ENCODE results near the gene ASCL4.
"Not testable (repeated sequence)": the region's sequence is repeated elsewhere in the genome, so short reads cannot be mapped to it uniquely, and the experiment has no call there.

ASCL4 gene, protein sequence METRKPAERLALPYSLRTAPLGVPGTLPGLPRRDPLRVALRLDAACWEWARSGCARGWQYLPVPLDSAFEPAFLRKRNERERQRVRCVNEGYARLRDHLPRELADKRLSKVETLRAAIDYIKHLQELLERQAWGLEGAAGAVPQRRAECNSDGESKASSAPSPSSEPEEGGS

DNA sequence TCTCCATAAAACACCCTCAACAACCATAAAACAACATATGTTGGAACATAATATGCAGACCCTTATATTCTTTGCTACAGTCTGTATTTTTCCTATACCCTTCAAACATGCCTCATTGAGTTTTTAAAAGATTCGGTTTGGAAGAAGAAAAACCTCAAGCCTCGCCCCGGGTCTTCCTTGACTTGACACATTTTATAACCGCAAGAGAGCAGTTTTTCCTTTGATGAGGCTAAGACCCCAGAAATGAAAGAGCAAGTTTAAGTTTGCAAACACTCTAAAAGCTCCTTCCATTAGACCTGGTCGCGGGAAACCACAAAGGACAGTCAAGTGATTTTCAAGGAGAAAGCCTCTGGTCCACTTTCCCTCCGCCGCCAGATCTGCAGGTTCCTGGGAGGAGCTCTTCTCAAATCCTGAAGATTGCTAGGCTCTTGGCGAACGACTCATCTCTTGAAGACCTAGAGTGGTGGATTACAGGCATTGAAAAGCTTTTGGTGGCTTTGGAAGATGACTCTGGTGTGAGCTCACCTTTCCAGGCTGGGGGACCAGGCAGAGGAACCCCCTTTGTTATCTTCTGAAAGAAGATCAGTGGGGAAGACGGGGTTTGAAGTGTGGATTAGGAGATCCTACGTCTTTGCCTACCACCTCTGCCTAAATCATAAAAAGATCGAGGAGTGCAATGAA lies at the start of gene ASCL4:
Gene ASCL4, plus strand, starts transcription at position 356 of the 681 bp plus-strand sequence. CDS start 515 bp downstream, outside the sequence.
- no peak for DNase-seq

DNA sequence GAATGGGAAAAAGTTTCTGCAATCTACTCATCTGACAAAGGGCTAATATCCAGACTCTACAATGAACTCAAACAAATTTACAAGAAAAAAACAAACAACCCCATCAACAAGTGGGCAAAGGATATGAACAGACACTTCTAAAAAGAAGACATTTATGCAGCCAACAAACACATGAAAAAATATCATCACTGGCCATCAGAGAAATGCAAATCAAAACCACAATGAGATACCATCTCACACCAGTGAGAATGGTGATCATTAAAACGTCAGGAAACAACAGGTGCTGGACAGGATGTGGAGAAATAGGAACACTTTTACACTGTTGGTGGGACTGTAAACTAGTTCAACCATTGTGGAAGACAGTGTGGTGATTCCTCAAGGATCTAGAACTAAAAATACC lies 47.2 kb upstream of the ASCL4 start:
- not testable (repeated sequence) for DNase-seq

DNA sequence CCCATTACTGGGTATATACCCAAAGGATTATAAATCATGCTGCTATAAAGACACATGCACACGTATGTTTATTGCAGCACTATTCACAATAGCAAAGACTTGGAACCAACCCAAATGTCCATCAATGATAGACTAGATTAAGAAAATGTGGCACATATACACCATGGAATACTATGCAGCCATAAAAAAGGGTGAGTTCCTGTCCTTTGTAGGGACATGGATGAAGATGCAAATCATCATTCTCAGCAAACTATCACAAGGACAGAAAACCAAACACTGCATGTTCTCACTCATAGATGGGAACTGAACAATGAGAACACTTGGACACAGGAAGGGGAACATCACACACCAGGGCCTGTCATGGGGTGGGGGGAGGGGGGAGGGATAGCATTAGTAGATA lies 46.8 kb upstream of the ASCL4 start:
- not testable (repeated sequence) for DNase-seq

DNA sequence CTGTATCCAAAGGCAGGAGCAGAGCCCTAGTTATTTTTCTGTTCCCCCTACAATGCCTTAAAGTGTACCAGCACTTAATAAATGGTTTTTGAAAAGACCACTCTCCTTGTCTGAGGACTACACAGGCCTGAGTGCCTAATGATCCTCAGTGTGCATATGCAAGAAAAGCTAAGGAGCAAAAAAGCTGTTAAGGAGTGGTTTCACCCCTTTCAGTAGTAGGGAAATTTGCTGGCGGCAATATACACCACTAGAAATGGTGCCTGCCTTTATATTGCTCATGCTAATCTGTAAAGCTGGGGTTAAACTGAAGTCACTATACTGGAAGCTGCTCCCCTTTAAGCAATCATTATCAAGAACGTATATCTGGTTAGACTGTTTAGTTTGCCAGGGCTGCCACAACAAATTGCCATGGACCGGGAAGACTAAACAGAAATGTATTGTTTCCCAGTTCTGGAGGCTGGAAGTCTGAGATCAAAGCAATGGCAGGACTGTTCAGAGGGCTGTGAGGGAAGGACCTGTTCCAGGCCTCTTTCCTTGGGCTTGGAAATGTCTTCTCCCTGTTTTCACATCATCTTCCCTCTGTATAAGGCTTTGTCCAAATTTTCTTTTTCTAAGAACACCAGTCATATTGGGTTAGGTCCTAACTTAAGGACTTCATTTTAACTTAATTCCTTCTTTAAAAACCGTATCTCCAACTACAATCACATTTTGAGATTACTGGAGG lies 43.7 kb upstream of the ASCL4 start:
- DNase-seq, result no peak

DNA sequence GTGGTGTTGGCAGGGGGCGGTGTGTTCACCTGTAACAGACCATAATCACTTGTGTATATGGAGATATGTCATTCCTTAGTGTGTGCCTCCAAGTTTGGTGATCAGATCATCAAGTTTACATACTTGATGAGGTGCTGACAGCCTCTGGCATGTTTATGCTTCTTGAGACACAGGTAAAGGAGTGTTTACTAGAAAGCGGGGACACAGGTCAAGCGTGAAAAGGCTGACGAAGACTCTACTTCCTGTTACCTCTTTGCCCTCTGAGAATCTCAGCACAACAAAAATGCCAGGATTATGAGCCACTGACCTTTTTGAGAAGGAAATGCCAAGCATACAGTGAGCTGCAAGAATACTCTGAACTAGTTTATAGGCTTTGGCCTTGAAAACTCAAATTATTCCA lies 43.1 kb upstream of the ASCL4 start:
- DNase-seq, result no peak

DNA sequence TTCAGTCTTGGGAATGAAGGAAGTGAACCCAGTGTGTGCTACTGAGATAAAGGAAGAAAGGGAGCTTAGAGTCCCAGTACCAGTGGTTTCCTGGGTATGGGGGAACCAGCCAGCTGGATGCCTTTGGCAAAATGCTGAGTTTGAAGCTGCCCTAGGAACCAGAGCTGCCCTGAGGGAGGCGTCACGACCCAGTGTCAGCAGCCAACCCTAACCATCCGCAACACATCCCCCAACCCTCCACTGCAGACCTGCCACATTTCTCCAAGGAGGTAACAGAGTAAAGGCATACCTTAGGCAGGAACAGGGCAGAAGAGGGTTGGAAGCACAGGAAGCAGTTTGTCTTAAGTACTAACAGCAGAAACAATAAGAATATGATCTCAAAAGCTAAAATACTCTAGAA lies 42.1 kb upstream of the ASCL4 start:
- DNase-seq, result no peak

DNA sequence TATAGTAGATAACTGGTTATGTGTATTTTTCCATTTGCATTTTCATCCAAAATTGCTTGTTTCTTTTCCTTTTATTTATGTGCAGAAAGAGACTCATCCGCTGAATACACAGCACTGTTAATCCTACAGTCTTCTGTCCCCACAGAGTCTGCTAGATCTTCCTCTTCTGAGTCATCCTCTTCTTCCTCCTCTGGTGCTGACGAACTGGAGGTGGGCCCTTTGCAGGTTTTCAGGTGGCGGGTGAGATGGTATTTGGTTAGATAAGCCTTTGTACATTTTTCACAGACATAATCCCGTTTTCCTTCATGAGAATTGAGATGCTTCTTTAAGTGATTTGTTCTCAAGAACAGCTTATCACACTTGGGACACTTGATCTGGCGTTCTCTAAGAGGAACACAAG lies 40.4 kb upstream of the ASCL4 start:
- DNase-seq, result peak in 7 of 56 donors; percentile 1 to 18 (median 5)

DNA sequence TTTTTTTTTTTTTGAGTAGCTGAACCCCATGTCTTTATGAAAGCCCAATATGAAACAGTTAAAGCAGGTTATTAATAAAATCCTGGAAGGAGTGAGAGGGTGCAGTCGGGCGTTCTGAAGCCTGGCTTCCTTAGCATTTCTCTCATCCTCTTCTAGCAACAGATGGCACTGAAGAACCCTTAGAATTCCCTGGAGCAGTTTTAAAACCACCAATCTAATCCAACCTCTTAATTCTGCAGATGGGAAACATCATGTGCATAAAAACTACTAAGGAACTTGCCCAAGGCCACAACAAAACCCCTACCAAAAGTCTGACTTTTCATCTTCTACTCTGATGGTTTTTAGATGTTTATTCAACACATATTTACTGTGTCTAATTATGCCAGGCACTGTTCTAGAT lies 38.7 kb upstream of the ASCL4 start:
- no peak for DNase-seq

DNA sequence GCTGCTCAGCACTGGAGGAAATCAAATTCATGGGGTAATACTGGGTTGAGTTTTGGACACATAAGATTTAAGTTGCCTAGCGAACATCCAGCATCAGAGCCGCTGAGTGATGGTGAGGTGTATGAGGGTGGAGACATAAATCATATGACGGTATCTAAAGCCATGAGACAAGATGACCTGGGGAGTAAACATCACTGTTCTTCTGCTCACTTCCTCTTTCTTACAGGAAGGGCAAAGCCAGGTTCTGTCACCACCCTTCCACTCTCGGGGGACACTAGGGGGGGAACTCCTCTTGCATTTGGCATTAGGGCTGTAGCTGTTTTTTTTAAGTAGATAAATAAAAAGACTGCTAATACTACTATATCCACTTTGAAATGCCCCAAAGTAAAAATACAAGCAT lies 37.6 kb upstream of the ASCL4 start:
- DNase-seq, result no peak

DNA sequence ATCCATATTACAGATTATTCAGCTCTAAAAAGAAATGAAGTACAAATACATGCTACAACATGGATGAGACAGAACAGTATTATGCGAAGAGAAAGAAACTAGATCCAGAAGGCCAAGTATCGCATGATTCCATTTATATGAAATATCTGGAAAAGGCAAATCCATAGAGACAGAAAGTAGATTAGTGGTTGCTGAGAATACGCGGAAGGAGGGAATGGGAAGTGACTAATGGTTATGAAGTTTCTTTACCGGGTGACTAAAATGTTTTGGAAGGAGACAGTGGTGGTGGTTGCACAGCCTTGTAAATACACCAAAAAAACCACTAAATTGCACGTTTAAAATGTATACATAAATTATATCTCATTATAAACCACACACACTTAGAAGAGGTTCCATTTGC lies 26.0 kb upstream of the ASCL4 start:
- no peak for DNase-seq

DNA sequence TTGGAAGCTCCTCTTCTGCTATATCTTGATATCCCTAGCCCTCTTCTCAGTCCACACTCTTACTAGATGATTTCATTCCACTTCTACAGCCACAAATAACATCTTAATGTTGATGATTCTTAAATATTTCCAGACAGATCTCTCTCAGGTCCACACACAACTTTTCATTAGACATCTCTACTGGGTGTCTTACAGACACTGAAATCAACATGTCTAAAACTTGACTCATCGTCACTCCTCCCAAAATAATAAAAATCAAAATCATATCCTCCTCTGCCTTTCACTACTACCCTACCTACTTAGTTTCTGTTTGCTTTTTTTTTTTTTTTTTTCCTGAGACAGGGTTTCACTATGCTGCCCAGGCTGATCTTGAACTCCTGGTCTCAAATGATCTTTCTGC lies 25.4 kb upstream of the ASCL4 start:
- DNase-seq, result no peak

DNA sequence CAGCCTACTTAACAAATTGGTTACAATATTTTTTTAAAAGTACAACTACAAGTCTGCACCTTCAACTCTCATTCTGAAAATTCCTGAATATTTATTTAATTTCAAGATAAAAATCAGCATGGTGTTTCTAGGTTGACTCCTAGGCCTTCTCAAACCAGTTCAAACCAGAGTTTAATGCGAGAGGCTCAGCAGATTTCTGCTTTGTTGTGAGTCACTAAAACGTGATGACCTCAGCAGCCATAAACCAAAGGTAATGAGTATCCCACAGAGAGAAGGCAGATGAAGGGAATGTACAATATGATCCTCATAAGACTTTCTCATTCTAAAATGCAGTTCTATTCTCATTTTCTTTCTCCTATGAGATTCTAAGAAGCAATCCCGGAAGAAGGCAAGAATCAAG lies 15.1 kb upstream of the ASCL4 start:
- no peak for DNase-seq

DNA sequence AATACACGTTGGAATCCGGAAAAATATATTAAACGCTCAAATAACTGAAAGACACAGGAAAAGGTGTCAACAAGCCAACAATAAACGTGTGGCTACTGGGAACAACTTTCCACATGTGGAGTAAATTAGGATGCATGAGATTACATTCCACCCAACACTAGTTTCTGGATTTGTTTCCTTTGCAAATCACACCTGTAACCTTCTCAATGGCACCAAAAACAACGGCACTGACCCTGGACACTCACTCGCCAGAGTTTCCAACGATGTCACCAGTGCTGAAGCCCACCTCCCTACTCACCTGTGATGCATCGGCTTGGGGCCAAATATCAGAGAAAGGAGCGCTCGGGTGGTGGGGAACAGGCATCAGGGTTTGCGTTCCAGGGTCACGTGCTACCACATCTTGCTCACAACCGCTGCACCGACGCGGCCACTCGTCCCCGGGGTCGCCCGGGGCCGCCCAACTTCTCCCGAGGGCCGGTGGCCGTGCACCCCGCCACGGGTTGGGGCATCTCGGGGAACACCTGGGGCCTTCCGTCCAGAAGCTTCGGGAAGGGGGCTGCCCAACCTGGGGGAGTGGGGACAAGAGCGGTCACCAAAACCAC lies 14.2 kb upstream of the ASCL4 start:
- DNase-seq, result peak in 20 of 56 donors; percentile 8 to 47 (median 25)

DNA sequence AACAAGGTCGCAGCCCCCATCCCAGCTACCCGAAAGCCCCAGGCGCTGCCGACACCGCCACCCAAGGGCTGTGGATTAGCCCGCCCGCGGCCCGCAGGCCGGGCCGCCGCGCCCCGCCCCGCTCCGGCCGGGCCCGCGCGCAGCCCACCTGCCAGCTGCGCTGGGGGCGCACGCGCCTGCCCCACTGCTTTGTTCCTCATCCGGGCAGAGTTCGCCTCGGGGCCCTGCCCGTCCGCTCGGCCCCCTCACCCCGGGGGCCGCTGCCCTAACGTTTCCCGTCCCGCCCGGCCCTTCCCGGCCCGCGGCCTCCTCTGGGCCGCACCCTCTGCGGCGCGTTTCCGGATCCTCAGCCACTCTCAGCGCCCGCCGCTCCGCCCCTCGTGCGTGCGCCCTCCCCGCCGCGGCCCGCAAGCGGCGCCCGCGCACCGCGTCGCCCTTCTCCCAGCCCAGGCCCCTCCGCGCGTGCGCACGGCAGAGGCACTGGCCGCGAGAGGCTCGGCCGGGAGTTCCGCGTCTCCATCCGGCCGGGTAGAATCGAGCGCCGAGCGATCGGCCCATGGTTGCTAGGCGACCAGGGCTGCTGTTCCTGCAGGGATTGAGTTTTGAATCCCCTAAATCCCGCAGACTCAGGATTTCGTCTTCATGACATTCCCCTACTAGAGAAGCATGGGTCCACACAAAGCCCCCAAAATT lies 13.5 kb upstream of the ASCL4 start, which contains the start of gene PRDM4:
Gene PRDM4, minus strand, starts transcription at position 329 of the 693 bp plus-strand sequence. CDS start 622 bp downstream, outside the sequence.
- peak; percentile 9 to 96 (median 87) for DNase-seq

DNA sequence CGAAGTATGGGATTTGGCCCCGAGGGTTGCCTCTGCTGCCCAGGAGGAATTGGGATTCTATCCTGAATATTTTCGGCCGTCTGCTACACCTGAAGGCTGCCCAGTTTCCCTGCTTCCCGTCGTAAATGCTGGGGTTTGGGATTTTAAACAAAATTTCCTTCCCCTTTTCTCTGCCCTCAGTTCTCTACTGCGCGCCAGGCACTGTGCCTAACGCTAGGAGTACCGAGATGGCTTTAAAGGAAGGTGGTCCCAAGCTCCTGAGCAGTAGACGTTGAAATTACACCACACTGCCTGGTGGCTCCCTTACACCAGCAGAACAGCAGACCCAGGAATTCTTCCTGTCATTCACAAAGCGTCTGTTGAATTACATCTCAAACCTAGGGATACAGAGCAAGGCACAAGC lies 13.0 kb upstream of the ASCL4 start:
- DNase-seq, result peak in 8 of 56 donors; percentile 13 to 60 (median 42)

DNA sequence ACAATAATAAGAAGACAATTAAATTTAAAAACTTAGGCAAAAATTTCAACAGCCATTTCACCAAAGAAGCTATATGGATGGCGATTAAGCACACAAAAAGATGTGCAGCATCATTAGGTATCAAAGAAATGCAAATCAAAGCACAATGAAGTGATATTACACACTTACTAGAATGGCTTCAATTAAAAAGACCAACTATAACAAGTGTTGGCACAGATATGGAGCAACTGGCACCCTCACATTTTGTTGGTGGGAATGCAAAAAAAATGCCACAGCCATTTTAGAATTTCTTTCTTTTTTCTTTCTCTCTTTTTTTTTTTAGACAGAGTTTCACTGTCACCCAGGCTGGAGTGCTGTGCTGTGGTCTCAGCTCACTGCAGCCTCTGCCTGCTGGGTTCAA lies 11.6 kb upstream of the ASCL4 start:
- DNase-seq, result no peak

DNA sequence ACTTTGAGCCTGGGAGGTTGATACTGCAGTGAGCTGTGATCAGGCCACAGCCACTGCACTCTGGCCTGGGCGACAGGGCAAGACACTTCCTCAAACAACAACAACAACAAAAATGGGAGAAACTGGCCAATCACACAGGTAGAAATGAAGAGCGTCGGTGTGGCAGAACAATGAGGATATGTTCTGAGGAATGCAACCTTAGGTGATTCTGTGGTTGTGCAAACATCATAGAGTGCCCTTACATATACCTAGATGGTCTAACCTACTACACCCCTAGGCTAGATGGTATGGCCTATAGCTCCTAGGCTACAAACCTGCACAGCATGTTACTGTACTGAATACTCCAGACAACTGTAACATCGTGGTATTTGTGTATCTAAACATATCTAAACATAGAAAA lies 9.9 kb upstream of the ASCL4 start:
- DNase-seq, result no peak

DNA sequence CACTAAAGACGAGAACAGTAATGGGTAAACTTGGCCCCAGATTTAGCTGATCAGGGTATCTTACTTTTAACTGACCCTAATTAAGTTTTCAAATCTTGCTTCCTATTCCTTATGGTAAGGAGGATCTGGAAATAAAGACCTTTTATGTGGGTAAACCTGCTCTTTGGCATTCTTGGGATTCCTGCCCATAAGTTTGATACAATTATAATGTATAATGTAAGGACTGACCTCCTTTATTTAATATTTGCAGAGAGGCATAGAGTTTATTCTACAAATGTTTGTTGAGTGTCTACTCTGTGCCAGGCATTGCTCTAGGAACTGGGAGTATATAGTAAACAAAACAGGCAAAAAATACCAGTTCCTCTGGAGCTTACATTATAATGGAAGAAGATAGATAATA lies 9.2 kb upstream of the ASCL4 start:
- no peak for DNase-seq

DNA sequence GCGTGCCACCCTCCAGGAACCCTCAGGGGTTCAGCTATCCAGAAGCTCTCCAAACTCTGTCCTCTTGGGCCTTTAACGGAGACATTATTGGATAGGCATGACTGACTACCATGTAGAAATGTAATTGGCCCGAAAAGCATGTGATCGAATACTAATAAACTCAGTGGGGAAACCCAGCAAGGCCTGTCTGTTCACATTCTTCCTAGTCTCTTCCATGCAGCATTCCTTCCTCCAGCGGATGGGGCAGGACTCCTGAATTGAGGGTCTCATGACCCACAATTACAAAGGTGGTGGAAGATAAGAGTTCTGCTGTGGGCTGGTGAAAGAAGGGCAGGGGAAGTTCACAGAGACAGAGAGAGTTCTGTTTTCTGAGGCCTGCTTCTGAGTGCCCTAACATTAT lies 7.0 kb upstream of the ASCL4 start:
- no peak for DNase-seq

DNA sequence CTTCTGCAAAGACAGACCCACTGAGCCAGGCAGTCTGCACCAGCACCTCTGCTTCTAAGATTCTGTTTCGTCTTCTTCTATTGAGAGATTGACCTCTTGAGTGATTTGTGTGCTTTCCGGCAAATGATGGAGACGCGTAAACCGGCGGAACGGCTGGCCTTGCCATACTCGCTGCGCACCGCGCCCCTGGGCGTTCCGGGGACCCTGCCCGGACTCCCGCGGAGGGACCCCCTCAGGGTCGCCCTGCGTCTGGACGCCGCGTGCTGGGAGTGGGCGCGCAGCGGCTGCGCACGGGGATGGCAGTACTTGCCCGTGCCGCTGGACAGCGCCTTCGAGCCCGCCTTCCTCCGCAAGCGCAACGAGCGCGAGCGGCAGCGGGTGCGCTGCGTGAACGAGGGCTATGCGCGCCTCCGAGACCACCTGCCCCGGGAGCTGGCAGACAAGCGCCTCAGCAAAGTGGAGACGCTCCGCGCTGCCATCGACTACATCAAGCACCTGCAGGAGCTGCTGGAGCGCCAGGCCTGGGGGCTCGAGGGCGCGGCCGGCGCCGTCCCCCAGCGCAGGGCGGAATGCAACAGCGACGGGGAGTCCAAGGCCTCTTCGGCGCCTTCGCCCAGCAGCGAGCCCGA lies 703 bp downstream of the ASCL4 start:
- DNase-seq, result peak in 2 of 56 donors; percentile 2 to 4

DNA sequence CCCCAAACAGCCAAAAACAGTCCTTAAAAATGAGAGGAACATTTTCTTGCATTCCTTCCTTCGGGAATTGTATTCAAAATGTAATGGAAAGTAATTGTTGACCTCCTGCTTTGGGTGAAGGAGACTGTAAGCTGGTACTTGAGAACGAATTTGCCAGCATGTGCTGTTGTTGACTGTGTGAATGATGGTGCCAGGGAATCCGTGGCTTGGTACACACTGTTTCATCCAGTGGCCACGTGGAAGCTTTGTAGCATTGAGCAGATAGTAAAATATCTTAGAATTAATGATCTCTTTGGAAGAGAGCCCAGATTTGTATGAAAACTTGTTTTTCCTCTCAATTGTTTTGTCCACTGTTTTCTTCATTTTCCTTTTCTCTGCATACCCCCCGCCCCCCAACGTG lies 1.7 kb downstream of the ASCL4 start:
- no peak for DNase-seq

Measured in nucleus accumbens (tissue), 56 donors.